Thyroid gland (tissue), 4 donors: Measurements from ENCODE around the gene TRAM2.

Source experiments
- CTCF ChIP-seq, 6 experiments: fragments of 200-600 bp in 3 of 6; fragments of 450-650 bp in 3 of 6; sonication (generic) in 3 of 6; IDR thresholded peaks; one replicate each; pipeline ENCODE4 v1.5.1; 2016 to 2019; ENCODE audit warnings: antibody characterized with exemption in 6 of 6, mild to moderate bottlenecking in 2 of 6, inconsistent platforms in 1 of 6, moderate library complexity in 1 of 6
- POLR2A ChIP-seq, 2 donors: fragments of 450-650 bp; IDR thresholded peaks; one replicate each; pipeline ENCODE4 v1.6.1; 2017; ENCODE audit warnings: antibody characterized with exemption in 2 of 2, mild to moderate bottlenecking in 2 of 2, moderate library complexity in 1 of 2

DNA sequence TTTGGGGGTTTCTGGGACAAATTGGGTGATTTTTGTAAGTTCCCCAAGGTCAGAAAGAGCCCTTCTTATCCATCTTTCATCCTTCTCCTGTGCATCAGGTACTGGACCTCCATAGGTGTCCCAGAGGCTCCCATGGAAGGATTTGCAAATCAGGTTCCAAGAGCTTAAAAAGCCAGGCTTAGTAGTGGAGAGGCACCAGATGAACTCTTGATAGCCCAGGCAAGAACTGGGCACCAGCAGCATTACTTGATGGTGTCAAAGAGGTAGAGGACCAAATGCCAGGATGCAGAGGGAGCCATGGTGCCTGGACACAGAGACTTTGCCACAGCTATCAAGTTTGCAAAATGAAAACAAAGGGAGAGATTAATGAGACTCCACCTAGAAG lies 20.9 kb upstream of the TRAM2 start:
- TF ChIP-seq POLR2A (IDR thresholded peaks at IDR 0.05) (no peak), CTCF (IDR thresholded peaks at IDR 0.05) (no peak)
